ENCODE measurements around the gene GNG7. TPM values are rescaled to one million over a fixed set of nuclear protein-coding genes. Genes with fewer than 3 reads are reported as not detected.

GNG7 gene
- total and polyA plus RNA-seq, 2 experiments from 2014 or later = 0.11 to 0.13 TPM

DNA sequence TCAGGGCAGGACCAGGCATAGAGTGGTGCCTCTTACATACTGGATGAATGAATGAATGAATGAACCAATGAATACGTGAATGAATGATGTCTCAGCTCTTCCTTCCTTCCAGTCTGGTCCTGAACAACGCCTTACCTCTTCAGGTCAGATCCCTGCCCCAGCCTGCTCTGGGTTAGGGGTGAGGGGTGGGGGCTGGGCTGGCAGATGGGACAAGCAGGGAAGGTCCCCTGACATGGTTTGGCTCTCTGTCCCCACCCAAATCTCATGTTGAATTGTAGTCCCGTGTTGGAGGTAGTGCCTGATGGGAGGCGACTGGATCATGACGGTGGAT is 9.3 kb upstream of the GNG7 start:
- no peak overlapping the region for H3K27ac ChIP-seq
- DNase-seq = no peak
- WGBS, 2 experiments (ENCODE audit: low coverage in 1 of 2, low lambda C conversion rate in 2 of 2, missing lambda C conversion rate in 2 of 2) = 49 to 51% methylated on average over 5 of the region's 5 CpGs
- H3K36me3 ChIP-seq (ENCODE audit: low read depth) = no peaks in the 10 kb centered on the region
- H4K20me1 ChIP-seq (ENCODE audit: insufficient read depth) = no peaks in the 10 kb centered on the region
- H3F3A ChIP-seq (ENCODE audit: insufficient read depth) = no peaks in the 10 kb centered on the region
- H3K9me3 ChIP-seq (ENCODE audit: low read depth) = no peaks in the 10 kb centered on the region
- no peak overlapping the region for H2AFZ ChIP-seq
- no peak for TF ChIP-seq EZH2 (IDR thresholded peaks at IDR 0.05; ENCODE audit: insufficient read depth, poor library complexity, severe bottlenecking)
- TF ChIP-seq EZH2phosphoT487 (IDR thresholded peaks at IDR 0.05; ENCODE audit: insufficient read depth, low read depth) = no peak
- no peak overlapping the region for H3K4me2 ChIP-seq (ENCODE audit: unreplicated experiment)
- H3K9me2 ChIP-seq (ENCODE audit: insufficient read depth) = no peaks in the 10 kb centered on the region
- H3K4me3 ChIP-seq = no peak overlapping the region
- peaks cover 14% of the 10 kb centered on the region; the same call in 1 of the 2 replicates for H3K4me1 ChIP-seq (ENCODE audit: insufficient read depth)
- in situ Hi-C loops (cut with MboI) = no loop called here
- H3K27me3 ChIP-seq (replicated peaks; ENCODE audit: insufficient read depth) = no peaks in the 10 kb centered on the region
- no peaks in the 10 kb centered on the region for H3K79me2 ChIP-seq (ENCODE audit: insufficient read depth)
- no peak overlapping the region for H3K9ac ChIP-seq

GRCh38 chr19:2711172-2711874 is 8.8 kb upstream of the GNG7 start:
- H3K9me2 ChIP-seq (ENCODE audit: insufficient read depth) = no peaks in the 10 kb centered on the region
- no peak overlapping the region for H3K4me3 ChIP-seq
- TF ChIP-seq EZH2 (IDR thresholded peaks at IDR 0.05; ENCODE audit: insufficient read depth, poor library complexity, severe bottlenecking) = no peak
- no peak for TF ChIP-seq EZH2phosphoT487 (IDR thresholded peaks at IDR 0.05; ENCODE audit: insufficient read depth, low read depth)
- no peak overlapping the region for H3K4me2 ChIP-seq (ENCODE audit: unreplicated experiment)
- H2AFZ ChIP-seq = no peak overlapping the region
- no peak overlapping the region for H3K27ac ChIP-seq
- H3K4me1 ChIP-seq (ENCODE audit: insufficient read depth) = peaks cover 14% of the 10 kb centered on the region; the same call in 1 of the 2 replicates
- H3K79me2 ChIP-seq (ENCODE audit: insufficient read depth) = no peaks in the 10 kb centered on the region
- no peaks in the 10 kb centered on the region for H3K9me3 ChIP-seq (ENCODE audit: low read depth)
- in situ Hi-C loops (cut with MboI) = no loop called here
- WGBS, 2 experiments (ENCODE audit: low coverage in 1 of 2, low lambda C conversion rate in 2 of 2, missing lambda C conversion rate in 2 of 2) = 36 to 42% methylated on average over 17 of the region's 17 CpGs
- H3K27me3 ChIP-seq (replicated peaks; ENCODE audit: insufficient read depth) = no peaks in the 10 kb centered on the region; the same call in 1 of the 2 replicates
- peak; percentile 84 for DNase-seq
- no peaks in the 10 kb centered on the region for H3K36me3 ChIP-seq (ENCODE audit: low read depth)
- H3F3A ChIP-seq (ENCODE audit: insufficient read depth) = no peaks in the 10 kb centered on the region
- no peaks in the 10 kb centered on the region for H4K20me1 ChIP-seq (ENCODE audit: insufficient read depth)
- no peak overlapping the region for H3K9ac ChIP-seq

- Histone ChIP-seq H3F3A (ENCODE audit: insufficient read depth) (no peaks in the 10 kb centered on the region), H3K4me2 (ENCODE audit: unreplicated experiment) (no peak overlapping the region), H3K36me3 (ENCODE audit: low read depth) (no peaks in the 10 kb centered on the region), H2AFZ (no peak overlapping the region), H3K27ac (no peak overlapping the region), H3K4me3 (no peak overlapping the region), H3K79me2 (ENCODE audit: insufficient read depth) (no peaks in the 10 kb centered on the region), H3K9me2 (ENCODE audit: insufficient read depth) (no peaks in the 10 kb centered on the region), H3K27me3 (replicated peaks; ENCODE audit: insufficient read depth) (peaks cover 20% of the 10 kb centered on the region), H3K4me1 (ENCODE audit: insufficient read depth) (peaks cover 9% of the 10 kb centered on the region; the same call in 1 of the 2 replicates), H3K9me3 (ENCODE audit: low read depth) (no peaks in the 10 kb centered on the region), H4K20me1 (ENCODE audit: insufficient read depth) (no peaks in the 10 kb centered on the region), H3K9ac (no peak overlapping the region)
- TF ChIP-seq EZH2 (IDR thresholded peaks at IDR 0.05; ENCODE audit: insufficient read depth, poor library complexity, severe bottlenecking) = no peak
- no peak for TF ChIP-seq EZH2phosphoT487 (IDR thresholded peaks at IDR 0.05; ENCODE audit: insufficient read depth, low read depth)
- no peak for DNase-seq
- 63 to 75% methylated on average over 3 to 5 of the region's 5 CpGs for WGBS, 2 experiments (ENCODE audit: low coverage in 1 of 2, low lambda C conversion rate in 2 of 2, missing lambda C conversion rate in 2 of 2)
- in situ Hi-C loops (cut with MboI) = no loop called here
These were observed 3.8 kb upstream of the GNG7 start for GRCh38 chr19:2706251-2706650.

DNA sequence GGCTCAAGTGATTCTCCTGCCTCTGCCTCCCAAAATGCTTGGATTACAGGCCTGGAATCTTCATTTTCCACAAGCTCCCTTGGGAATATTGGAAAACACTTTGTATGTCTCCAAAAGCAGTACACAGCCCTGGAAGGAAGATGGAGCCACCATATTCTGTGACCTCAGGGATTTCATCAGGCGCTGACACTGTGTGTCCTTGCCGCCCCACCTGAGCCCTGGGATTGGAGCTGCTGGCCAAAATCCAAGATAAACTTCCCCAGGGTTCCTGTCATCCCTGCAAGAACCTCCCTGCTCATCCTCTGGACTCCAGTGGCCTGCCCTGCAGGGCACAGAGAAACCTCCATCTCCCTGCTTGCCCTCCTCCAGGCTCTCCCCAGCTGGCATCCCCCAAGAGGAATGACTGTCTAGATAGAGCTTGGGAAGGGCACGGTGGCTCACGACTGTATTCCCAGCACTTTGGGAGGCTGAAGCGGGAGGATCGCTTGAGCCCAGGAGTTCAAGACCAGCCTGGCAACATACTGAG is 1.3 kb upstream of the GNG7 start:
- Histone ChIP-seq H3K4me1 (ENCODE audit: insufficient read depth) (no peaks in the 10 kb centered on the region), H4K20me1 (ENCODE audit: insufficient read depth) (no peaks in the 10 kb centered on the region), H3K9me3 (ENCODE audit: low read depth) (no peaks in the 10 kb centered on the region), H3K9me2 (ENCODE audit: insufficient read depth) (no peaks in the 10 kb centered on the region), H2AFZ (no peak overlapping the region), H3K79me2 (ENCODE audit: insufficient read depth) (no peaks in the 10 kb centered on the region), H3K36me3 (ENCODE audit: low read depth) (no peaks in the 10 kb centered on the region), H3K4me3 (no peak overlapping the region), H3K27ac (no peak overlapping the region), H3K9ac (no peak overlapping the region), H3K4me2 (ENCODE audit: unreplicated experiment) (no peak overlapping the region), H3F3A (ENCODE audit: insufficient read depth) (no peaks in the 10 kb centered on the region), H3K27me3 (replicated peaks; ENCODE audit: insufficient read depth) (peaks cover 24% of the 10 kb centered on the region)
- in situ Hi-C loops (cut with MboI) = no loop called here
- no peak for TF ChIP-seq EZH2 (IDR thresholded peaks at IDR 0.05; ENCODE audit: insufficient read depth, poor library complexity, severe bottlenecking)
- no peak for DNase-seq
- WGBS, 2 experiments (ENCODE audit: low coverage in 1 of 2, low lambda C conversion rate in 2 of 2, missing lambda C conversion rate in 2 of 2) = 83 to 85% methylated on average over 6 of the region's 6 CpGs
